Cardiac fibroblast (primary cell): ENCODE data around the gene TBX22.
"Not testable (repeated sequence)": the region's sequence is repeated elsewhere in the genome, so short reads cannot be mapped to it uniquely, and the experiment has no call there.

ENCODE experiments used
- DNase-seq, 2 donors: peaks; one replicate each; pipeline versions ENCODE4 v3.0.0 to v3.0.0-alpha.2; 2010; ENCODE audit warnings: low read depth in 2 of 2
- H3K4me3 ChIP-seq, 2 donors: replicated peaks in 1 of 2; 1 replicate in 1 of 2; 2 replicates in 1 of 2; pipeline ENCODE4 v1.5.1; 2011; ENCODE audit warnings: low read depth in 2 of 2, low read length in 2 of 2, mild to moderate bottlenecking in 2 of 2, moderate library complexity in 1 of 2
- CTCF ChIP-seq: IDR thresholded peaks from one replicate; pipeline ENCODE4 v1.5.1; 2011; ENCODE audit warnings: low read depth, mild to moderate bottlenecking, low read length, inconsistent platforms

The TBX22 gene

GRCh38 chrX:80022363-80023031, 7.9 kb downstream of the TBX22 start:
- DNase-seq, result no peak
- TF ChIP-seq CTCF, result no peak
- no peak overlapping the region for H3K4me3 ChIP-seq

GRCh38 chrX:80026116-80026515, 11.6 kb downstream of the TBX22 start:
- DNase-seq, result no peak

GRCh38 chrX:80066156-80066555, 51.6 kb downstream of the TBX22 start:
- DNase-seq, H3K4me3 ChIP-seq: not testable (repeated sequence)

More at GRCh38 chrX:80026116-80026515, 11.6 kb downstream of the TBX22 start:
- no peak overlapping the region for H3K4me3 ChIP-seq
- TF ChIP-seq CTCF, result no peak

GRCh38 chrX:80075625-80076024, 61.1 kb downstream of the TBX22 start:
- not testable (repeated sequence) for DNase-seq, H3K4me3 ChIP-seq
